ENCODE results near the gene RAG1. TPM values are rescaled to one million over a fixed set of nuclear protein-coding genes. Genes with fewer than 3 reads are reported as not detected.

The RAG1 gene
- polyA plus RNA-seq, 3 donors, result 0.69 TPM; not detected in 2

DNA sequence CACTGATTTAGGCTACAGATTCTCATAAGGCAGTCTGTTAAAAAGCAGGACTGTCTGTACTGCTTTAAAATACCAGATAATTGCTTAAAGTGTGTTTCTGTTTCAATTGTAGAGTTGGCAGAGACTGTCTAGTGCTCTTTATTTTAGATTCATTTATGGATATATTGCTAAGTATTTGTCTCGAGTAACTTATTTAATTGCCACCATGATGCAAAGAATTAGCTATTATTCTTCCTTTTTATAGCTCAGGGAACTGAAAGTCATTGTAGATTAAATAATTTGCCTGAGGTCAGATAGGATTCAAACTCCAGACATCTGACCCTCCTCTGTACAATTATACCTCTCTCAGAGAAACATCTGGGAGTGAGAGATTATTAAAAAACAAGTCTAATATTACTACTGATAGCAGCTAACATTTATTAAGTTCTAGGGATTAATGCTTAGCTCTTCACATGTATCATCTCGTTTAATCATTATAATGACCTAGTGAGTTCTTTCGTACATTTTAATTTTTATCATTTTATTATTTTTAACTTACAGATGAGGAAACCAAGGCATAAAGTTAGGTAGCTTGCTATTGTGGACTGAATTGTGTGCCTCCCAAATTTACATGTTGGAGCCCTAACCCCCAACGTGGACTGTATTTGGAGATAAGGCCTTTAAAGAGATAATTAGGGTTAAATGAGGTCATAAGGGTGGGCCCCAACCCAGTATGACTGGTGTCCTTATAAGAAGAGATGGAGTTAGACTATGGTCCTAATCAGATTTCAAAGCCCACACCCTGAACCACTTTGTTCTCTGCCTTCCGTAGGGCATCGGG is 49.9 kb downstream of the RAG1 start:
- no peaks in the 10 kb centered on the region for H3K9me3 ChIP-seq (replicated peaks in 1 of 2; ENCODE audit: control insufficient read depth in 1 of 2, insufficient read depth in 1 of 2, low read length in 2 of 2)
- Mint-ChIP-seq H3K27me3 (ENCODE audit: low read depth in 3 of 3) (no peaks in the 10 kb centered on the region), H3K9me3 (peaks cover 0 to 5% (median 0%) of the 10 kb centered on the region in 7 donors), H3K4me1 (peaks cover 18% of the 10 kb centered on the region), H3K4me3 (no peak overlapping the region), H3K36me3 (no peaks in the 10 kb centered on the region), H3K27ac (no peak overlapping the region)
- H2AFZ ChIP-seq (ENCODE audit: insufficient read depth, low read depth, low read length, poor library complexity, severe bottlenecking), result no peak overlapping the region
- H3K9ac ChIP-seq (ENCODE audit: insufficient read depth, low read length, poor library complexity, severe bottlenecking), result no peak overlapping the region
- DNase-seq, result no peak
- 100% methylated on average over 1 of the region's 6 CpGs for WGBS (ENCODE audit: insufficient coverage)
- H3K4me1 ChIP-seq (ENCODE audit: control insufficient read depth in 1 of 2, insufficient read depth in 2 of 2, low read length in 2 of 2), result peaks cover 6 to 10% of the 10 kb centered on the region in 2 donors
- intact Hi-C loops (cut with micrococcal nuclease), result no loop called here
- H3K79me2 ChIP-seq (ENCODE audit: insufficient read depth, low read length), result no peaks in the 10 kb centered on the region
- H3K36me3 ChIP-seq (replicated peaks in 1 of 2; ENCODE audit: control insufficient read depth in 1 of 2, insufficient read depth in 2 of 2, low read length in 2 of 2), result no peaks in the 10 kb centered on the region
- H3K4me3 ChIP-seq (replicated peaks in 1 of 3; ENCODE audit: low read depth in 2 of 3, low read length in 3 of 3), result no peak overlapping the region
- TF ChIP-seq, protein P1, sequence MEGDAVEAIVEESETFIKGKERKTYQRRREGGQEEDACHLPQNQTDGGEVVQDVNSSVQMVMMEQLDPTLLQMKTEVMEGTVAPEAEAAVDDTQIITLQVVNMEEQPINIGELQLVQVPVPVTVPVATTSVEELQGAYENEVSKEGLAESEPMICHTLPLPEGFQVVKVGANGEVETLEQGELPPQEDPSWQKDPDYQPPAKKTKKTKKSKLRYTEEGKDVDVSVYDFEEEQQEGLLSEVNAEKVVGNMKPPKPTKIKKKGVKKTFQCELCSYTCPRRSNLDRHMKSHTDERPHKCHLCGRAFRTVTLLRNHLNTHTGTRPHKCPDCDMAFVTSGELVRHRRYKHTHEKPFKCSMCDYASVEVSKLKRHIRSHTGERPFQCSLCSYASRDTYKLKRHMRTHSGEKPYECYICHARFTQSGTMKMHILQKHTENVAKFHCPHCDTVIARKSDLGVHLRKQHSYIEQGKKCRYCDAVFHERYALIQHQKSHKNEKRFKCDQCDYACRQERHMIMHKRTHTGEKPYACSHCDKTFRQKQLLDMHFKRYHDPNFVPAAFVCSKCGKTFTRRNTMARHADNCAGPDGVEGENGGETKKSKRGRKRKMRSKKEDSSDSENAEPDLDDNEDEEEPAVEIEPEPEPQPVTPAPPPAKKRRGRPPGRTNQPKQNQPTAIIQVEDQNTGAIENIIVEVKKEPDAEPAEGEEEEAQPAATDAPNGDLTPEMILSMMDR (IDR thresholded peaks at IDR 0.05), result no peak
- H3K27me3 ChIP-seq (ENCODE audit: control insufficient read depth in 2 of 2, insufficient read depth in 2 of 2, low read length in 2 of 2), result no peaks in the 10 kb centered on the region
- H3K4me2 ChIP-seq (replicated peaks; ENCODE audit: extremely low read depth, low read length, poor library complexity, severe bottlenecking), result no peak overlapping the region
- H3K27ac ChIP-seq (ENCODE audit: low read depth in 1 of 2, low read length in 2 of 2), result no peak overlapping the region
- no peaks in the 10 kb centered on the region for H4K20me1 ChIP-seq (ENCODE audit: insufficient read depth, low read length)

DNA sequence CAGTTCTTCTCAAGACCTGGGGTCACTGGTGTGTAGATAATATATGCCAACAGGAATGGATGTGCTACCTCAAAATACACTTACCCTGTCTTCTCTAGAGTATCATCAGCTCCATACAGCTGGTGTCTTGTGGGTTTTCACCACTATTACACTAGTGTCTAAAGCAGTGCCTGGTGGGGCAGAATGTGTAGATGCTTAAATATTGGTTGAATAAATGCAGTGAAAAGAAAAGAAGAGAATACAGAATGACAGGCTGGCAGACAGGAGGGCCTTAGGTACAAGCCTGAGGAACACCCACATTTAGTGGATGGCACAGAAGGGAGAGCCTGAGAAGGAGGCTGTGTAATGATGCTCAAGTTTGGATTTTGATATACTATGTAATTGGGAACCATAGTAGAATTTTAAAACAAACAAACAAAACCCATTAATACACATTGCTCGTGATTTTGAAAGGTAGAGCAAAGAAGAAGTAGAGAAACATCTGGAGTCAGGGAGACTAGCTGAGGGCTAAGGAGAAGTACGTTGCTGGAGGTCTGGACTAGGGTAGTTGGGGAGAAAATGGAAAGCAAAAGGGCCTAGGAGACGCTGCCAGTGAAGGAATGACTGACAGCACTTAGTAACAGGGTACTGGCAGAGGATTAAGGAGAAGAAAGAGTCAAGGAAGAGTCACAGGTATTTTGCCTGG is 50.7 kb downstream of the RAG1 start:
- no peaks in the 10 kb centered on the region for H3K27me3 Mint-ChIP-seq (ENCODE audit: low read depth in 3 of 3)
- TF ChIP-seq, protein P1 (IDR thresholded peaks at IDR 0.05), result no peak
- H3K4me1 Mint-ChIP-seq, result peaks cover 18% of the 10 kb centered on the region

More for the DNA sequence above, 50.7 kb downstream of the RAG1 start:
- H3K4me2 ChIP-seq (replicated peaks; ENCODE audit: extremely low read depth, low read length, poor library complexity, severe bottlenecking), result no peak overlapping the region
- 27% methylated on average over 3 of the region's 3 CpGs for WGBS (ENCODE audit: insufficient coverage)
- Mint-ChIP-seq H3K4me3 (peak overlapping the region in 1 of 2 donors; percentile 36), H3K27ac (peak overlapping the region in 1 of 7 donors; percentile 54), H3K9me3 (peaks cover 0 to 5% (median 0%) of the 10 kb centered on the region in 7 donors), H3K36me3 (no peaks in the 10 kb centered on the region)
- H3K4me1 ChIP-seq (ENCODE audit: control insufficient read depth in 1 of 2, insufficient read depth in 2 of 2, low read length in 2 of 2), result peaks cover 6 to 10% of the 10 kb centered on the region in 2 donors
- H3K36me3 ChIP-seq (replicated peaks in 1 of 2; ENCODE audit: control insufficient read depth in 1 of 2, insufficient read depth in 2 of 2, low read length in 2 of 2), result no peaks in the 10 kb centered on the region
- DNase-seq, result no peak
- no peaks in the 10 kb centered on the region for H3K27me3 ChIP-seq (ENCODE audit: control insufficient read depth in 2 of 2, insufficient read depth in 2 of 2, low read length in 2 of 2)
- H3K27ac ChIP-seq (ENCODE audit: low read depth in 1 of 2, low read length in 2 of 2), result no peak overlapping the region
- H2AFZ ChIP-seq (ENCODE audit: insufficient read depth, low read depth, low read length, poor library complexity, severe bottlenecking), result no peak overlapping the region
- no peaks in the 10 kb centered on the region for H4K20me1 ChIP-seq (ENCODE audit: insufficient read depth, low read length)
- no peak overlapping the region for H3K9ac ChIP-seq (ENCODE audit: insufficient read depth, low read length, poor library complexity, severe bottlenecking)
- no peak overlapping the region for H3K4me3 ChIP-seq (replicated peaks in 1 of 3; ENCODE audit: low read depth in 2 of 3, low read length in 3 of 3)
- no peaks in the 10 kb centered on the region for H3K79me2 ChIP-seq (ENCODE audit: insufficient read depth, low read length)
- intact Hi-C loops (cut with micrococcal nuclease), result no loop called here
- no peaks in the 10 kb centered on the region for H3K9me3 ChIP-seq (replicated peaks in 1 of 2; ENCODE audit: control insufficient read depth in 1 of 2, insufficient read depth in 1 of 2, low read length in 2 of 2)

Data from CD14-positive monocyte (primary cell).